Chondrocyte (in vitro differentiated cells): ENCODE results near the gene IGFLR1. TPM values are rescaled to one million over a fixed set of nuclear protein-coding genes. Genes with fewer than 3 reads are reported as not detected.

ENCODE experiments used
- DNase-seq: peaks from one replicate; pipeline ENCODE4 v3.0.0; 2021; ENCODE audit warnings: mixed read lengths, low spot score
- H3K27ac Mint-ChIP-seq: one replicate; pipeline ENCODE4 v1.8.0; 2021; ENCODE audit warnings: mild to moderate bottlenecking, moderate library complexity, mixed read lengths; ENCODE audit not compliant: unreplicated experiment
- H3K27me3 Mint-ChIP-seq: 2 replicates; pipeline ENCODE4 v1.8.0; 2021; ENCODE audit warnings: low read depth, mixed read lengths
- H3K36me3 Mint-ChIP-seq: 2 replicates; pipeline ENCODE4 v1.8.0; 2021; ENCODE audit warnings: low read depth, mixed read lengths
- H3K4me1 Mint-ChIP-seq: 2 replicates; pipeline ENCODE4 v1.8.0; 2021; ENCODE audit warnings: low read depth, mild to moderate bottlenecking, mixed read lengths
- H3K4me3 Mint-ChIP-seq: one replicate; pipeline ENCODE4 v1.8.0; 2021; ENCODE audit warnings: mild to moderate bottlenecking, moderate library complexity, mixed read lengths; ENCODE audit not compliant: unreplicated experiment
- H3K9me3 Mint-ChIP-seq: 2 replicates; pipeline ENCODE4 v1.8.0; 2021; ENCODE audit warnings: low read depth, mixed read lengths
- CTCF ChIP-seq: fragments of 200-600 bp; sonication (generic); IDR thresholded peaks from 2 replicates; pipeline ENCODE4 v1.5.0; 2021; ENCODE audit warnings: antibody characterized with exemption, mild to moderate bottlenecking, moderate library complexity
- total RNA-seq: library from RNA; stranded (reverse); gene quantifications from 3 replicates; pipeline ENCODE4 v1.2.1, GENCODE V29; 2021

IGFLR1 gene
- total RNA-seq, 1 donor from 2014 or later, result 0.99 TPM

DNA sequence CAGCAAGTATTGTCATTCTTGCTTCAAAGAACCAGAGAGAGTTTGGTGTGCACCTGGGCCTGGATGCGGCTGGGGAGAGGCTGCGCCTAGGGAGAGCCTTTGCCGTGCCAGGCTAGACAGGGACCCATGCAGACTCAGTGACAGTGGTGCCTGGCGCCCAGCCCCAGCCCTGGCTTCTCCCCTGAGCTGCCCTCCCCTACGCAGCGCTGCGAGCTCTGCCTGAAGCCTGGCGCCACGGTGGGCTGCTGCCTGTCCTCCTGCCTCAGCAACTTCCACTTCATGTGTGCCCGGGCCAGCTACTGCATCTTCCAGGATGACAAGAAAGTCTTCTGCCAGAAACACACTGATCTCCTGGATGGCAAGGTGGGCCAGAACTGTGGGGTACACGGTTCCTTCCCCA is 12.5 kb downstream of the IGFLR1 start:
- Mint-ChIP-seq H3K36me3 (peaks cover 55% of the 10 kb centered on the region), H3K27ac (no peak overlapping the region), H3K27me3 (no peaks in the 10 kb centered on the region), H3K4me3 (no peak overlapping the region), H3K9me3 (no peaks in the 10 kb centered on the region), H3K4me1 (no peaks in the 10 kb centered on the region)
- DNase-seq, result peak; percentile 86
- no peak for TF ChIP-seq CTCF

- no peaks in the 10 kb centered on the region for H3K9me3 Mint-ChIP-seq
- peak; percentile 86 for DNase-seq
- no peak overlapping the region for H3K4me3 Mint-ChIP-seq
- H3K4me1 Mint-ChIP-seq, result no peaks in the 10 kb centered on the region
- H3K36me3 Mint-ChIP-seq, result peaks cover 51% of the 10 kb centered on the region
- no peaks in the 10 kb centered on the region for H3K27me3 Mint-ChIP-seq
- TF ChIP-seq CTCF, result no peak
- no peak overlapping the region for H3K27ac Mint-ChIP-seq
Measured at GRCh38 chr19:35729021-35729420, 13.2 kb downstream of the IGFLR1 start.

- no peak overlapping the region for H3K27ac Mint-ChIP-seq
- H3K4me3 Mint-ChIP-seq, result no peak overlapping the region
- no peaks in the 10 kb centered on the region for H3K4me1 Mint-ChIP-seq
Measured at GRCh38 chr19:35727956-35728706, 14.1 kb downstream of the IGFLR1 start.

GRCh38 chr19:35727053-35727955 is 14.9 kb downstream of the IGFLR1 start:
- TF ChIP-seq CTCF, result no peak
- Mint-ChIP-seq H3K4me1 (no peaks in the 10 kb centered on the region), H3K27me3 (no peaks in the 10 kb centered on the region), H3K36me3 (peaks cover 62% of the 10 kb centered on the region), H3K4me3 (no peak overlapping the region), H3K27ac (no peak overlapping the region), H3K9me3 (no peaks in the 10 kb centered on the region)
- DNase-seq, result no peak

More at GRCh38 chr19:35727956-35728706, 14.1 kb downstream of the IGFLR1 start:
- Mint-ChIP-seq H3K9me3 (no peaks in the 10 kb centered on the region), H3K36me3 (peaks cover 57% of the 10 kb centered on the region), H3K27me3 (no peaks in the 10 kb centered on the region)
- TF ChIP-seq CTCF, result no peak
- DNase-seq, result no peak

DNA sequence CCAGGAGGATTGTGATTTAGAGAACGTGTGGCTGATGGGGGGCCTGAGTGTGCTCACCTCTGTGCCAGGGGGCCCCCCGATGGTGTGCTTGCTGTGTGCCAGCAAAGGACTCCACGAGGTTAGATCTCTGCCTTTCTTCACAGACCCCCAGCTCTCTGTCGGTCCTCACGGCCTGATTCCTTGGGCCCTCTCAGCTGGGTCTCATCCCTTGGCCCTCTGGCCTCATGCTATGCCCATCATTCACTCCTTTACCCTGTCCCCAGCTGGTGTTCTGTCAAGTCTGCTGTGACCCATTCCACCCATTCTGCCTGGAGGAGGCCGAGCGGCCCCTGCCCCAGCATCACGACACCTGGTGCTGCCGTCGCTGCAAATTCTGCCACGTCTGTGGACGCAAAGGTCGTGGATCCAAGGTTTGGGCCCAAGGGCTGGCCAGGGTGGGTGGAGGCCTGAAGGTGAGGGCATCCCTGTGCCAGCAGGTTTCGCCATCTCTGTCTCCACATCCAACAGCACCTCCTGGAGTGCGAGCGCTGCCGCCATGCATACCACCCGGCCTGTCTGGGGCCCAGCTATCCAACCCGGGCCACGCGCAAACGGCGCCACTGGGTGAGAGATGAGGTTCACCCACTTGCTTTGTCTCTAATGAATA is 16.9 kb downstream of the IGFLR1 start:
- Mint-ChIP-seq H3K4me1 (peaks cover under 1% of the 10 kb centered on the region), H3K4me3 (no peak overlapping the region), H3K27ac (no peak overlapping the region), H3K9me3 (no peaks in the 10 kb centered on the region), H3K27me3 (no peaks in the 10 kb centered on the region), H3K36me3 (peaks cover 58% of the 10 kb centered on the region)
- no peak for DNase-seq
- TF ChIP-seq CTCF, result no peak
